Vagina (tissue), 2 donors: ENCODE measurements around the gene FBRSL1.

ENCODE experiments used
- CTCF ChIP-seq, 3 experiments: fragments of 450-650 bp in 2 of 3; fragments of 200-600 bp in 1 of 3; sonication (generic) in 1 of 3; IDR thresholded peaks; one replicate each; pipeline ENCODE4 v1.5.1; 2017 to 2019; ENCODE audit warnings: antibody characterized with exemption in 3 of 3, mild to moderate bottlenecking in 2 of 3, moderate library complexity in 2 of 3
- POLR2A ChIP-seq, 2 donors: fragments of 450-650 bp; IDR thresholded peaks; one replicate each; pipeline ENCODE4 v1.6.1; 2017; ENCODE audit warnings: antibody characterized with exemption in 2 of 2, mild to moderate bottlenecking in 2 of 2, moderate library complexity in 2 of 2

GRCh38 chr12:132535019-132535418 lies 45.1 kb downstream of the FBRSL1 start:
- TF ChIP-seq CTCF (IDR thresholded peaks at IDR 0.05) (no peak), POLR2A (IDR thresholded peaks at IDR 0.05) (no peak)
